H1 (cell line): ENCODE measurements around the gene TUBB1. TPM values are rescaled to one million over a fixed set of nuclear protein-coding genes. Genes with fewer than 3 reads are reported as not detected.

Experiments
- CTCF ChIA-PET: fragments of 300-600 bp; sonication (Branson Sonifier 250); formaldehyde crosslinking; loops from one replicate; lab custom pipeline; 2021; ENCODE audit not compliant: partially characterized antibody; lab: Charles Lee
- POLR2A ChIA-PET: fragments of 300-600 bp; sonication (Branson Sonifier 250); formaldehyde crosslinking; loops from one replicate; lab custom pipeline; 2021; ENCODE audit warnings: inconsistent platforms; ENCODE audit not compliant: partially characterized antibody; lab: Charles Lee
- DNase-seq, 2 experiments: peaks; one replicate each; pipeline versions ENCODE4 v3.0.0 to v3.0.0-alpha.2; 2010 to 2022; ENCODE audit warnings: low spot score in 2 of 2, low read depth in 1 of 2, mixed read lengths in 1 of 2
- FAIRE-seq: peaks from 2 replicates; lab custom pipeline; 2011; peaks lifted over from hg19 to GRCh38; lab: Jason Lieb, UNC
- H2AFZ ChIP-seq: 2 replicates; pipeline ENCODE4 v1.8.1; 2012; ENCODE audit warnings: low read length, inconsistent platforms
- H2AK5ac ChIP-seq: 2 replicates; pipeline ENCODE4 v1.6.1; 2013; ENCODE audit warnings: low read depth, low read length
- H2BK120ac ChIP-seq: replicated peaks from 2 replicates; pipeline ENCODE3; 2013; ENCODE audit warnings: low read depth, low read length, inconsistent platforms
- H2BK12ac ChIP-seq: 2 replicates; pipeline ENCODE4 v1.6.1; 2013; ENCODE audit warnings: low read depth, low read length
- H2BK15ac ChIP-seq: 2 replicates; pipeline ENCODE4 v1.6.1; 2013; ENCODE audit warnings: low read length
- H2BK20ac ChIP-seq: 2 replicates; pipeline ENCODE4 v1.6.1; 2013; ENCODE audit warnings: low read length
- H2BK5ac ChIP-seq: 2 replicates; pipeline ENCODE4 v1.6.1; 2013; ENCODE audit warnings: low read depth, low read length
- H3K14ac ChIP-seq: 2 replicates; pipeline ENCODE4 v1.6.1; 2013; ENCODE audit warnings: inconsistent platforms; ENCODE audit not compliant: insufficient read length
- H3K18ac ChIP-seq: 2 replicates; pipeline ENCODE4 v1.6.1; 2013; ENCODE audit warnings: low read length; ENCODE audit errors: extremely low read depth
- H3K23ac ChIP-seq: 2 replicates; pipeline ENCODE4 v1.6.1; 2013; ENCODE audit warnings: inconsistent platforms; ENCODE audit not compliant: insufficient read length
- H3K23me2 ChIP-seq: 2 replicates; pipeline ENCODE4 v1.6.1; 2013; ENCODE audit warnings: low read depth, low read length
- H3K27ac ChIP-seq: 2 replicates; pipeline ENCODE4 v1.6.1; 2011; ENCODE audit warnings: low read depth, low read length, inconsistent platforms
- H3K27me3 ChIP-seq, 4 experiments: replicated peaks in 1 of 4; 1 replicate in 1 of 4; 2 replicates in 3 of 4; pipeline versions ENCODE4 v1.6.1 to v1.8.1; 2011 to 2013; ENCODE audit warnings: low read length in 3 of 4, mild to moderate bottlenecking in 3 of 4, inconsistent platforms in 2 of 4, mixed read lengths in 2 of 4, moderate library complexity in 1 of 4; ENCODE audit not compliant: control insufficient read depth in 3 of 4, insufficient read depth in 3 of 4; ENCODE audit errors: extremely low read depth in 1 of 4
- H3K36me3 ChIP-seq, 4 experiments: 2 replicates each; pipeline versions ENCODE4 v1.6.1 to v1.8.1; 2011 to 2013; ENCODE audit warnings: mild to moderate bottlenecking in 4 of 4, low read length in 3 of 4, moderate library complexity in 2 of 4, control low read depth in 1 of 4, inconsistent platforms in 1 of 4; ENCODE audit not compliant: insufficient read depth in 4 of 4, control insufficient read depth in 2 of 4
- H3K4ac ChIP-seq: replicated peaks from 2 replicates; pipeline ENCODE3; 2013; ENCODE audit warnings: low read length, low read depth, mixed read lengths, inconsistent platforms; ENCODE audit not compliant: insufficient read length
- H3K4me1 ChIP-seq, 4 experiments: replicated peaks in 1 of 4; 1 replicate in 1 of 4; 2 replicates in 3 of 4; pipeline versions ENCODE4 v1.6.1 to v1.8.1; 2011 to 2013; ENCODE audit warnings: low read length in 3 of 4, inconsistent platforms in 2 of 4, mixed read lengths in 1 of 4; ENCODE audit not compliant: insufficient read depth in 4 of 4, control insufficient read depth in 3 of 4
- H3K4me2 ChIP-seq, 2 experiments: 2 replicates each; pipeline versions ENCODE4 v1.6.1 to v1.8.1; 2011 to 2013; ENCODE audit warnings: low read depth in 2 of 2, low read length in 2 of 2, control low read depth in 1 of 2, inconsistent platforms in 1 of 2, mild to moderate bottlenecking in 1 of 2; ENCODE audit not compliant: insufficient read depth in 1 of 2
- H3K4me3 ChIP-seq, 4 experiments: fragments of 200-600, 300-600 bp in 1 of 4; sonication (generic), shearing (Covaris generic), sonication (Bioruptor Twin) in 1 of 4; 2 replicates each; pipeline versions ENCODE4 v1.5.1 to v1.8.1; 2011 to 2016; ENCODE audit warnings: low read length in 4 of 4, low read depth in 3 of 4, control low read depth in 2 of 4, inconsistent platforms in 2 of 4, mild to moderate bottlenecking in 2 of 4, mixed read lengths in 1 of 4, moderate library complexity in 1 of 4; ENCODE audit not compliant: insufficient read depth in 2 of 4; ENCODE audit errors: extremely low read depth in 1 of 4
- H3K56ac ChIP-seq: replicated peaks from 2 replicates; pipeline ENCODE3; 2013; ENCODE audit warnings: low read depth, mild to moderate bottlenecking, mixed read lengths, low read length, inconsistent platforms; ENCODE audit not compliant: insufficient read length
- H3K79me1 ChIP-seq: 2 replicates; pipeline ENCODE4 v1.6.1; 2013; ENCODE audit warnings: low read depth, low read length, control low read depth
- H3K79me2 ChIP-seq, 2 experiments: 2 replicates each; pipeline versions ENCODE4 v1.6.1 to v1.8.1; 2012 to 2013; ENCODE audit warnings: low read length in 2 of 2, mild to moderate bottlenecking in 2 of 2, inconsistent platforms in 1 of 2; ENCODE audit not compliant: insufficient read depth in 2 of 2, control insufficient read depth in 1 of 2
- H3K9ac ChIP-seq, 4 experiments: replicated peaks in 1 of 4; 1 replicate in 1 of 4; 2 replicates in 3 of 4; pipeline versions ENCODE4 v1.6.1 to v1.8.1; 2011 to 2013; ENCODE audit warnings: low read depth in 3 of 4, low read length in 3 of 4, control low read depth in 2 of 4, mild to moderate bottlenecking in 2 of 4, moderate library complexity in 2 of 4, inconsistent platforms in 1 of 4; ENCODE audit errors: extremely low read depth in 1 of 4
- H3K9me3 ChIP-seq, 2 experiments: 2 replicates each; pipeline versions ENCODE4 v1.6.1 to v1.8.1; 2012 to 2013; ENCODE audit warnings: mild to moderate bottlenecking in 2 of 2, moderate library complexity in 2 of 2, control low read depth in 1 of 2, inconsistent platforms in 1 of 2, low read depth in 1 of 2, low read length in 1 of 2, mixed read lengths in 1 of 2; ENCODE audit not compliant: insufficient read depth in 2 of 2
- H4K20me1 ChIP-seq, 2 experiments: replicated peaks in 1 of 2; 2 replicates each; pipeline versions ENCODE3 to v1.8.1; 2011 to 2013; ENCODE audit warnings: inconsistent platforms in 2 of 2, low read length in 2 of 2, mild to moderate bottlenecking in 1 of 2; ENCODE audit not compliant: insufficient read depth in 2 of 2, control insufficient read depth in 1 of 2
- H4K5ac ChIP-seq: 2 replicates; pipeline ENCODE4 v1.6.1; 2013; ENCODE audit warnings: low read length, low read depth, mixed read lengths, inconsistent platforms; ENCODE audit not compliant: insufficient read length
- H4K8ac ChIP-seq: 2 replicates; pipeline ENCODE4 v1.8.0; 2013; ENCODE audit warnings: mild to moderate bottlenecking, moderate library complexity, low read length, inconsistent platforms; ENCODE audit not compliant: insufficient read depth; ENCODE audit errors: extremely low read depth
- H4K91ac ChIP-seq: replicated peaks from 2 replicates; pipeline ENCODE3; 2013; ENCODE audit warnings: low read length, mixed read lengths, inconsistent platforms; ENCODE audit not compliant: insufficient read length
- CBX8 ChIP-seq: fragments of 300-800, 300-1000 bp; sonication (generic); IDR thresholded peaks from 2 replicates; pipeline ENCODE4 v1.7.1; 2016; ENCODE audit warnings: low read depth, low read length, borderline replicate concordance
- GABPA ChIP-seq: IDR thresholded peaks from 2 replicates; pipeline ENCODE4 v1.6.1; 2011; ENCODE audit warnings: mild to moderate bottlenecking, low read length, moderate library complexity, borderline replicate concordance; ENCODE audit not compliant: insufficient read depth
- WGBS, 2 experiments: shearing (Covaris generic) in 1 of 2; methylation state at CpG; one replicate each; pipeline versions ENCODE4 v1.1.6 to v1.1.7; 2013 to 2015; ENCODE audit warnings: low lambda C conversion rate in 2 of 2, mixed read lengths in 2 of 2, inconsistent platforms in 1 of 2, low coverage in 1 of 2, missing lambda C conversion rate in 1 of 2; ENCODE audit not compliant: insufficient replicate concordance in 2 of 2, insufficient coverage in 1 of 2, insufficient read length in 1 of 2; ENCODE audit errors: extremely low coverage in 1 of 2, missing lambda C conversion rate in 1 of 2; 5-methylcytosine and 5-hydroxymethylcytosine counted together
- polyA plus RNA-seq, 7 experiments: library from polyadenylated mRNA; depleted of rRNA in 3 of 7; stranded (reverse) in 5 of 7; unstranded in 2 of 7; fragments of >200 nt in 5 of 7; fragments of 200-250 nt in 2 of 7; gene quantifications; 1 replicate in 5 of 7; 2 replicates in 1 of 7; 4 replicates in 1 of 7; pipeline versions ENCODE4 v1.2.1 to v1.2.3, GENCODE V29; 2011 to 2013; ENCODE audit warnings: missing spikeins in 2 of 7, mixed read lengths in 2 of 7
- total RNA-seq: library from RNA; stranded (reverse); fragmentation: NEBNext Ultra II Directional; extraction: Animal tissue kit (Norgen Biotek cat#: 25700); gene quantifications from 2 replicates; pipeline ENCODE4 v1.2.1, GENCODE V29; 2021

TUBB1 gene
- total and polyA plus RNA-seq, 2 of the 8 experiments (the other 6 are each of a cell fraction or from before 2014, with no cell fraction given): not detected

DNA sequence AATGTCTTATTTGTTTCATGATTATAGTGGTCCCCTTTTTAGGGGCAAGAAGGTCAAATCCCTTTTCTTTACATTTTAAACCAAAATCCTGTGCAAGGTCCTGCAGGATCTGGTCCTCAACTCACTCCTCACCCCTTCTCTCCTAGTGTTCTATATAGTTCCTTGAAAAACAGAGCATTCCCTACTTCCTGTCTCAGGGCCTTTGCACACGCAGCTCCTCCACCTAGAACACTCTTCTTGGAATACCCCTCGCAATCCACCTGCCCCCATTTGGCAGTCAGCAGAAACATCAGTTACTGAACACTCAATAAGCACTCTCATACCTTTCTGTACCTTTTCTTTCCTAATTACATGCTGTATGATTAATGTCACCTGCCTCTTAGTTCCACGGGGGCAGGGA is 16.2 kb downstream of the TUBB1 start:
- peaks cover 13 to 29% of the 10 kb centered on the region in 2 experiments for H3K79me2 ChIP-seq
- H3K56ac ChIP-seq: no peak overlapping the region
- no peaks in the 10 kb centered on the region for H3K9me3 ChIP-seq
- no peak overlapping the region for H3K27ac ChIP-seq
- peaks cover 0 to 37% (median 7%) of the 10 kb centered on the region in 4 experiments; a peak in 4 of 8 replicates for H3K36me3 ChIP-seq
- no peak overlapping the region for H2BK12ac ChIP-seq
- H2BK20ac ChIP-seq: no peak overlapping the region
- H3K4me3 ChIP-seq: no peak overlapping the region
- no peak overlapping the region for H4K8ac ChIP-seq
- no peak for DNase-seq
- TF ChIP-seq GABPA: no peak
- no peak for TF ChIP-seq CBX8
- TF ChIP-seq, all 59 proteins: peak for 0
- Histone ChIP-seq H2BK120ac (no peak overlapping the region), H2BK15ac (no peak overlapping the region), H3K23me2 (peaks cover 5% of the 10 kb centered on the region), H3K14ac (no peak overlapping the region), H2BK5ac (no peak overlapping the region), H3K23ac (no peak overlapping the region), H3K4me1 (peaks cover 0 to 6% (median 1%) of the 10 kb centered on the region in 4 experiments; a peak in 3 of 7 replicates), H4K5ac (no peak overlapping the region), H3K27me3 (peaks cover 0 to 5% (median 1%) of the 10 kb centered on the region in 4 experiments; a peak in 2 of 7 replicates), H4K20me1 (peaks cover 2 to 7% of the 10 kb centered on the region in 2 experiments), H4K91ac (no peak overlapping the region), H3K9ac (no peak overlapping the region), H3K79me1 (peaks cover 2% of the 10 kb centered on the region), H3K18ac (no peak overlapping the region), H3K4ac (no peak overlapping the region), H3K4me2 (no peak overlapping the region), H2AK5ac (no peak overlapping the region), H2AFZ (no peak overlapping the region)
- 84% methylated on average over 3 of the region's 3 CpGs; no CpG with 5 or more reads in 1 of the 2 experiments for WGBS, 2 experiments
- CTCF ChIA-PET: interaction anchor here (1.3 kb wide), 1 partner anchor 172 kb away, joined by 4 read pairs; no protein-coding TSS in a partner anchor
- POLR2A ChIA-PET: no interaction called here
- no peak for FAIRE-seq
